Measurements from ENCODE around the gene SHKBP1.

Gene SHKBP1

GRCh38 chr19:40601134-40601974, 24.7 kb downstream of the SHKBP1 start, which contains the start of gene LTBP4:
TSS of gene LTBP4 (plus strand) at chr19:40601369. CDS start at chr19:40601388, 19 bp downstream.
- DNase-seq (ENCODE audit: low read depth in 2 of 2) = no peak

- DNase-seq (ENCODE audit: low read depth in 2 of 2) = no peak
Measured at GRCh38 chr19:40603071-40603388, 26.4 kb downstream of the SHKBP1 start.

GRCh38 chr19:40603389-40604170, 26.9 kb downstream of the SHKBP1 start:
- DNase-seq (ENCODE audit: low read depth in 2 of 2) = peak; percentile 90 to 93

GRCh38 chr19:40604171-40604646, 27.5 kb downstream of the SHKBP1 start:
- no peak for DNase-seq (ENCODE audit: low read depth in 2 of 2)

GRCh38 chr19:40604647-40605215, 28.1 kb downstream of the SHKBP1 start:
- no peak for DNase-seq (ENCODE audit: low read depth in 2 of 2)

GRCh38 chr19:40605216-40605971, 28.7 kb downstream of the SHKBP1 start:
- DNase-seq (ENCODE audit: low read depth in 2 of 2) = peak in 1 of 2 donors; percentile 63

- no peak for DNase-seq (ENCODE audit: low read depth in 2 of 2)
Measured at GRCh38 chr19:40607311-40608239, 30.9 kb downstream of the SHKBP1 start.

GRCh38 chr19:40608240-40608621, 31.6 kb downstream of the SHKBP1 start:
- no peak for DNase-seq (ENCODE audit: low read depth in 2 of 2)

GRCh38 chr19:40608957-40609356, 32.3 kb downstream of the SHKBP1 start:
- DNase-seq (ENCODE audit: low read depth in 2 of 2) = no peak

- peak; percentile 79 to 86 for DNase-seq (ENCODE audit: low read depth in 2 of 2)
Measured at GRCh38 chr19:40609561-40610395, 33.1 kb downstream of the SHKBP1 start.

GRCh38 chr19:40610396-40611064, 33.9 kb downstream of the SHKBP1 start:
- DNase-seq (ENCODE audit: low read depth in 2 of 2) = no peak

GRCh38 chr19:40611096-40611495, 34.4 kb downstream of the SHKBP1 start:
- no peak for DNase-seq (ENCODE audit: low read depth in 2 of 2)

GRCh38 chr19:40611900-40612698, 35.4 kb downstream of the SHKBP1 start:
- no peak for DNase-seq (ENCODE audit: low read depth in 2 of 2)

GRCh38 chr19:40612831-40613689, 36.4 kb downstream of the SHKBP1 start:
- DNase-seq (ENCODE audit: low read depth in 2 of 2) = peak; percentile 45 to 74

GRCh38 chr19:40613690-40614621, 37.3 kb downstream of the SHKBP1 start:
- peak; percentile 63 to 78 for DNase-seq (ENCODE audit: low read depth in 2 of 2)
